Activated CD8-positive, alpha-beta memory T cell treated with anti-CD3 and anti-CD28 coated beads, Interleukin-2, amount 50 U/mL, for 1 hour (primary cell): ENCODE results near the gene SERINC2.
"Not testable (repeated sequence)": the region's sequence is repeated elsewhere in the genome, so short reads cannot be mapped to it uniquely, and the experiment has no call there.

ENCODE experiments used
- DNase-seq: peaks from one replicate; pipeline ENCODE4 v3.0.0-alpha.2; 2020; ENCODE audit errors: extremely low read depth

The SERINC2 gene

DNA sequence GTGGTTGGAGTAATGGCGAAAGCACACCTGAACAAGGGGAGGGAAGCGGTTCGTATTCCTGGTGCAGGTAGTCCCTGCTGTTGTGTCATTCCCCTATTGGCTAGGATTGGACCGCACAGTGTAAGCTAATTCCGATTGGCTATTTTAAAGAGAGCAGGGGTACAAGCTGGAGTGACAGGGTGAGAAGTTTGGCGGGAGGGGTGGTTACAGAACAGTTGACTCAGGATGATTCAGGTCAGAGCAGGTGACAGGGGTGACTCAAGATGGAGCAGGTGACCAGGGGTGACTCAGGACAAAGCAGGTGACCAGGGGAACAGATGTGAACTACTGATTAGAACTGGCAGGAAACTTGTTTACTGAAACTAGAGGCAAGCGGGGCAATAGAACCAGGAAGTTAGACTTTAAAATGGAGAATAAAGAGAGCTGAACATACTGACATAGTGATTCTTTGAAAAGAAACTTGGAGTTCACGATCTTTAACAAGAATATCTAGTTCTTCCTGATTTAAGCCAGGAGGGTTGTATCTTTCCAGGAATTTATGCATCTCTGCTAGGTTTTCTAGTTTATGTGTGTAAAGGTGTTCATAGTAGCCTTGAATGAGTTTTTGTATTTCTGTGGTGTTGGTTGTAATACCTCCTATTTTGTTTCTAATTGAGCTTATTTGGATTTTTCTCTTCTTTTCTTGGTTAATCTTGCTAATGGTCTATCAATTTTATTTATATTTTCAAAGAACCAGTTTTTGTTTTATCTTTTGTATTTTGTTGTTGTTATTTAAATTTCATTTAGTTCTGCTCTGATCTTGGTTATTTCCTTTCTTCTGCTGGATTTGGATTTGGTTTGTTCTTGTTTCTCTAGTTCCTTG, 58.7 kb downstream of the SERINC2 start:
- DNase-seq: not testable (repeated sequence)

GRCh38 chr1:31472314-31472651, 59.3 kb downstream of the SERINC2 start:
- DNase-seq: not testable (repeated sequence)

DNA sequence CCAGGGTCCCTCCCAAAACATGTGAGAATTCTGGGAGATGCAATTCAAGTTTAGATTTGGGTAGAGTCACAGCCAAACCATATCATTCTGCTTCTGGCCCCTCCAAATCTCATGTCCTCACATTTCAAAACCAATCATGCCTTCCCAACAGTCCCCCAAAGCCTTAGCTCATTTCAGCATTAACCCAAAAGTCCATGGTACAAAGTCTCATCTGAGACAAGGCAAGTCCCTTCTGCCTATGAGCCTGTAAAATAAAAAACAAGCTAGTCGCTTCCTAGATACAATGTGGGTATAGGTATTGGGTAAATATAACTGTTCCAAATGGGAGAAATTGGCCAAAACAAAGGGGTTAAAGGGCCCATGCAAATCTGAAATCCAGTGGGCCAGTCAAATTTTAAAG, 59.7 kb downstream of the SERINC2 start:
- DNase-seq: not testable (repeated sequence)

DNA sequence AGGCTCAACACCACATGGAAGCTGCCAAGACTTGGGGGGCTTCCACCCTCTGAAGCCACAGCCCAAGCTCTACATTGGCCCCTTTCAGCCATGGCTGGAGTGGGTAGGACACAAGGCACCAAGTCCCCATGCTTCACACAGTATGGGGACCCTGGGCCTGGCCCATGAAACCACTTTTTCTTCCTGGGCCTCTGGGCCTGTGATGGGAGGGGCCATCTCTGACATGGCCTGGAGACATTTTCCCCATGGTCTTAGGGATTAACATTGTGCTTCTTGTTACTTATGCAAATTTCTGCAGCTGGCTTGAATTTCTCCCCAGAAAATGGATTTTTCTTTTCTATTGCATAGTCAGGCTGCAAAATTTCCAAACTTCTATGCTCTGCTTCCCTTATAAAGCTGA, 60.5 kb downstream of the SERINC2 start:
- not testable (repeated sequence) for DNase-seq

DNA sequence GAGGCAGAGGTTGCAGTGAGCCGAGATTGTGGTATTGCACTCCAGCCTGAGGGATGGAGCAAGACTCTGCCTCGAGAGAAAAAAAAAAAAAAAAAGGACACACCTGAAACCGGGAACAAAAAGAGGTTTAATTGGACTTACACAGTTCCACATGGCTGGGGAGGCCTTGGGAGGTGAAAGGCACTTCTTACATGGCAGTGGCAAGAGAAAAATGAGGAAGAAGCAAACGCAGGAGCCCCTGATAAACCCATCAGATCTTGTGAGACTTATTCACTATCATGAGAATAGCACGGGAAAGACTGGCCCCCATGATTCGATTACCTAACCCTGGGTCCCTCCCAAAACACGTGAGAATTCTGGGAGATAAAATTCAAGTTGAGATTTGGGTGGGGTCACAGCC, 61.6 kb downstream of the SERINC2 start:
- not testable (repeated sequence) for DNase-seq

DNA sequence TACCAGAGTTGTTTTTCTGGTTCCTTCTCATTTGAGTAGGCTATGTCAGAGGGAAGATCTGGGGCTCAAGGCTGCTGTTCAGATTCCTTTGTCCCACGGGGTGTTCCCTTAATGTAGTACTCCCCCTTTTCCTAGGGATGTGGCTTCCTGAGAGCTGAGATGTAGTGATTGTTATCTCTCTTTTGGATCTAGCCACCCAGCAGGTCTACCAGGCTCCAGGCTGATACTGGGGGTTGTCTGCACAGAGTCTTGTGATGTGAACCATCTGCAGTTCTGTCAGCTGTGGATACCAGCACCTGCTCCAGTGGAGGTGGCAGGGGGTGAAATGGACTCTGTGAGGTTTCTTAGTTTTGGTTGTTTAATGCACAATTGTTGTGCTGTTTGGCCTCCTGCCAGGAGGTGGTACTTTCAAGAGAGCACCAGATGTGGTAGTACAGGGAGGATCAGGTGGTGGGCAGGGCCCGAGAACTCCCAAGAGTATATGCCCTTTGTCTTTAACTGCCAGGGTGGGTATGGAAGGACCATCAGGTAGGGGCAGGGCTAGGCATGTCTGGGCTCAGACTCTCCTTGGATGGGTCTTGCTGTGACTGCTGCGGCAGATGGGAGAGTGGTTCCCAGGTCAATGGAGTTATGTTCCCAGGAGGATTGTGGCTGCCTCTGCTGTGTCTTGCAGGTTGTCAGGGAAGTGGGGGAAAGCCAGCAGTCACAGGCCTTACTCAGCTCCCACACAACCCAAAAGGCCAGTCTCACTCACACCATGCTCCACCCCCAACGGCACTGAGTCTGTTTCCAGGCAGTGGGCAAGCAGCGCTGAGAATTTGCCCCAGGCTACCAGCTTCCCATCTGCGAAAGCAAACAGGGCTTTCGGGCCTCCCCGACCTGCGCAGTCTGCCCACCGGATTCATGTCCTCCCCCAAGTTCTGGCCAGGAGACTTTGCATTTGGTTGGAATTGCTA, 64.2 kb downstream of the SERINC2 start:
- no peak for DNase-seq

- no peak for DNase-seq
Observed at GRCh38 chr1:31478167-31478566, 65.2 kb downstream of the SERINC2 start.

DNA sequence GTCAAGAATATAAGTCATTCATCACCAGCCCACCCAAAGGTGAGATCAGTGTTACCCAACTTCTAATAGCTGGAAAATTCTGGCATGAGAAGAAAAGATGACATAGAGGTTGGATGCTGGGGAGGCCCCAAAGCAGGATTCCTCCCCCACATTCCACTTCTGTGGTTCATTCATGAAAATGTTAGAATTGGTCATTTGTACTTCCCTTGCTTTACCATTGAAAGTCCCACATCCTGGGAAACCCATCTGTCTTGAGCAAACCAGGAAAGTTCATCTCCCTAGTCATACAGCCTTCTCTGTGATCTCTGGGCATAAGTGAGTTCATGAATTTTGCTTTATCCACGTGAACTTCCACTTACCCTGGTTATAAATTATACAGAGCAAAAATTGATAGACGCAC, 66.8 kb downstream of the SERINC2 start:
- DNase-seq: no peak

GRCh38 chr1:31480426-31480825, 67.4 kb downstream of the SERINC2 start:
- not testable (repeated sequence) for DNase-seq

DNA sequence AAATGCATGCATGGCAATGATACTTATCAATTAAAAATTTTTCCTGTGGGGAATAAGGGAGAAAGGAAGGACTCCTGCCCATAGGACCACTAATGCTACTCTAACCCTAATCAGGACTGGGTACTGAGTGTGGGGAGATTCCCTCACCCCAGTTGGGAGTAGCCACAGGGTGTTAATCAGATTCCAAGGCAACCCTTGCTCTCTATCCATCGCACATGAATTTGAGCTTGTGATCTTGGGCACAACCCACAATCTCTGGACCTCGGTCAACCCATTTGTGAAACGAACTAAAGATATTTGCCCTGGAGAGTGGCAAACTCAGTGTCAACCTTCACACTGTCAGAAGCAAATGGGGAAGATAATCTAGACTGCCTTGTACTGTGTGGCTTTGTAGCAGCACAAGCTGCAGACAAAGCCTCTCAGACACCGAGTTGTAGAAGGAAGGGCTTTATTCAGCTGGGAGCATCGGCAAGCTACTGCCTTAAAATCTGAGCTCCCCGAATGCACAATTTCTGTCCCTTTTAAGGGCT, 69.5 kb downstream of the SERINC2 start:
- no peak for DNase-seq

DNA sequence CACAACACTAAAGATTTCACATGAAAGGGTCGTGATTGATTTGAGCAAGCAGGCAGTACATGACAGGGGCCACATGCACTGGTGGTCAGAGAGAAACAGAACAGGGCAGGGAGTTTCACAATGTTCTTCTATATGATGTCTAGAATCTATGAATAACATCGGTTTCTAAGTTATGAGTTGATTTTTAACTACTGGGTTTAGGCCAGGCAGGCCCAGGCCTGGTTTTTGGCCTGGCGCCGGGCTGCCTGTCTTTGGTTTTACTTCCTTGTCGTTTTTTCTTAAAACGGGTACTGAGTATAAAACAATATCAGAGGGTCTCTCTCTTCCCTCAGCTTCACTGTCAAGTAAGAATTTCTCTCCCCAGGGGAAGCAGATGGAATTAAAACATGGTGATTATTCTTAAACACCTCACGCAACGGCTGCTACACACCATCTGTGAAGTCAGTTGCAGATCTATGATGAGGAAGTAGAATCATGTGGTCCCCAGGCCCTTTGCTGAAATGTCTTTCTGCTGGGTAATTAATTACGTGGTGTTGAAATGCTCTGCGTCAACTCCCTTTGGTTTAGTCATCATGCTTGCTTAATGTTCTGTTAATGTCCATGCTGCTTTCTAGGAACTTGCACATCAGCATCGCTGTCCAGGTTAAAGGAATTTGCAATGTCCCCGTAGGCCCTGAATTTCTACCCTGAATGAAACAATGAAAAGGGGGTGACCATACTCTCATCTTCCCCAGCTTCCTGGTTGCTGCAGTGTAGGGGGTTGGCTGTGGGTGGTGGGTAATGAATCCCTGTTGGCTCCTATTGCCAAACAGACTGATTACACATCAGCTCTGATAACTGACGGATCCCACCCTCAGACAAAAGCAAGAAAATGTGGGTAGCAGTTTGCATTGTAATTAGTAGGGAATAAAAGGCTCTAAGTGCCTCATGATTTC, 70.3 kb downstream of the SERINC2 start:
- no peak for DNase-seq
